SU-DHL-6 (cell line): ENCODE results near the gene CYBRD1.
"Not testable (repeated sequence)": the region's sequence is repeated elsewhere in the genome, so short reads cannot be mapped to it uniquely, and the experiment has no call there.

Experiments used
- H2AFZ ChIP-seq: fragments of 200-600 bp; sonication (generic); 2 replicates; pipeline ENCODE4 v1.6.1; 2014; ENCODE audit warnings: low read depth, mild to moderate bottlenecking, moderate library complexity, mixed read lengths, antibody characterized with exemption, low read length; ENCODE audit not compliant: severe bottlenecking
- H3F3A ChIP-seq: fragments of 200-600 bp; shearing (Covaris generic); 2 replicates; pipeline ENCODE4 v1.6.0; 2016; ENCODE audit warnings: antibody characterized with exemption, mild to moderate bottlenecking; ENCODE audit not compliant: insufficient read depth
- H3K27ac ChIP-seq: fragments of 200-600 bp; sonication (generic); 2 replicates; pipeline ENCODE4 v1.5.1; 2016; ENCODE audit warnings: low read depth, mild to moderate bottlenecking, low read length, moderate library complexity, mixed read lengths
- H3K27me3 ChIP-seq: fragments of 200-600 bp; sonication (generic), shearing (Covaris generic); 2 replicates; pipeline ENCODE4 v1.6.0; 2014; ENCODE audit warnings: mild to moderate bottlenecking, low read length
- H3K36me3 ChIP-seq: fragments of 200-600 bp; sonication (generic); 2 replicates; pipeline ENCODE4 v1.6.1; 2014; ENCODE audit warnings: mild to moderate bottlenecking, low read length, mixed read lengths
- H3K4me2 ChIP-seq: fragments of 300-600, 200-600 bp; shearing (Covaris generic), sonication (generic); 2 replicates; pipeline ENCODE4 v1.6.0; 2014; ENCODE audit warnings: low read length, low read depth, mild to moderate bottlenecking; ENCODE audit not compliant: poor library complexity, severe bottlenecking
- H3K4me3 ChIP-seq: fragments of 200-600 bp; sonication (generic); 2 replicates; pipeline ENCODE4 v1.5.1; 2014; ENCODE audit warnings: antibody characterized with exemption, low read length, mild to moderate bottlenecking, mixed read lengths; ENCODE audit not compliant: insufficient read depth, poor library complexity, severe bottlenecking
- H3K79me2 ChIP-seq: fragments of 200-600 bp; sonication (generic); 2 replicates; pipeline ENCODE4 v1.6.1; 2014; ENCODE audit warnings: mild to moderate bottlenecking, low read length, moderate library complexity; ENCODE audit not compliant: insufficient read depth
- H3K9ac ChIP-seq: fragments of 200-600 bp; sonication (generic); 2 replicates; pipeline ENCODE4 v1.7.0; 2014; ENCODE audit warnings: mild to moderate bottlenecking, low read length
- H3K9me2 ChIP-seq: fragments of 200-600 bp; sonication (generic); replicated peaks from 2 replicates; pipeline ENCODE4 v1.6.1; 2014; ENCODE audit warnings: low read length; ENCODE audit not compliant: insufficient read depth
- H3K9me3 ChIP-seq: fragments of 200-600 bp; sonication (generic); 2 replicates; pipeline ENCODE4 v1.6.1; 2014; ENCODE audit warnings: low read length, mixed read lengths; ENCODE audit not compliant: insufficient read depth
- H4K20me1 ChIP-seq: fragments of 200-600 bp; sonication (generic); 2 replicates; pipeline ENCODE4 v1.6.1; 2014; ENCODE audit warnings: low read depth, mild to moderate bottlenecking, antibody characterized with exemption, low read length, moderate library complexity, mixed read lengths
- EZH2phosphoT487 ChIP-seq: fragments of 200-600 bp; sonication (generic), shearing (Covaris generic); conservative IDR thresholded peaks from 2 replicates; pipeline ENCODE4 v1.6.1; 2018; ENCODE audit warnings: mild to moderate bottlenecking, antibody characterized with exemption, low read length, moderate library complexity, mixed read lengths
- TF ChIP-seq, protein P1 (sequence below): fragments of 200-600 bp; sonication (generic); IDR thresholded peaks from one replicate; pipeline ENCODE4 v1.5.1; 2017; ENCODE audit warnings: antibody characterized with exemption, mild to moderate bottlenecking, low read length, moderate library complexity; ENCODE audit not compliant: insufficient read depth, poor library complexity, severe bottlenecking

Gene CYBRD1

GRCh38 chr2:171531836-171532450 is 9.7 kb downstream of the CYBRD1 start:
- no peak overlapping the region for H3K4me2 ChIP-seq
- no peaks in the 10 kb centered on the region for H3K79me2 ChIP-seq
- H4K20me1 ChIP-seq, result no peaks in the 10 kb centered on the region
- H3K9ac ChIP-seq, result no peak overlapping the region
- H3K9me3 ChIP-seq, result 0 out of 2 replicates have a peak, but pooled peaks cover 4% of the 10 kb centered on the region
- no peaks in the 10 kb centered on the region for H3K27me3 ChIP-seq
- no peaks in the 10 kb centered on the region for H3F3A ChIP-seq
- TF ChIP-seq, protein P1, sequence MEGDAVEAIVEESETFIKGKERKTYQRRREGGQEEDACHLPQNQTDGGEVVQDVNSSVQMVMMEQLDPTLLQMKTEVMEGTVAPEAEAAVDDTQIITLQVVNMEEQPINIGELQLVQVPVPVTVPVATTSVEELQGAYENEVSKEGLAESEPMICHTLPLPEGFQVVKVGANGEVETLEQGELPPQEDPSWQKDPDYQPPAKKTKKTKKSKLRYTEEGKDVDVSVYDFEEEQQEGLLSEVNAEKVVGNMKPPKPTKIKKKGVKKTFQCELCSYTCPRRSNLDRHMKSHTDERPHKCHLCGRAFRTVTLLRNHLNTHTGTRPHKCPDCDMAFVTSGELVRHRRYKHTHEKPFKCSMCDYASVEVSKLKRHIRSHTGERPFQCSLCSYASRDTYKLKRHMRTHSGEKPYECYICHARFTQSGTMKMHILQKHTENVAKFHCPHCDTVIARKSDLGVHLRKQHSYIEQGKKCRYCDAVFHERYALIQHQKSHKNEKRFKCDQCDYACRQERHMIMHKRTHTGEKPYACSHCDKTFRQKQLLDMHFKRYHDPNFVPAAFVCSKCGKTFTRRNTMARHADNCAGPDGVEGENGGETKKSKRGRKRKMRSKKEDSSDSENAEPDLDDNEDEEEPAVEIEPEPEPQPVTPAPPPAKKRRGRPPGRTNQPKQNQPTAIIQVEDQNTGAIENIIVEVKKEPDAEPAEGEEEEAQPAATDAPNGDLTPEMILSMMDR, result no peak
- TF ChIP-seq EZH2phosphoT487, result no peak
- no peak overlapping the region for H2AFZ ChIP-seq
- H3K27ac ChIP-seq, result no peak overlapping the region
- no peaks in the 10 kb centered on the region for H3K36me3 ChIP-seq
- no peaks in the 10 kb centered on the region for H3K9me2 ChIP-seq
- H3K4me3 ChIP-seq, result no peak overlapping the region

DNA sequence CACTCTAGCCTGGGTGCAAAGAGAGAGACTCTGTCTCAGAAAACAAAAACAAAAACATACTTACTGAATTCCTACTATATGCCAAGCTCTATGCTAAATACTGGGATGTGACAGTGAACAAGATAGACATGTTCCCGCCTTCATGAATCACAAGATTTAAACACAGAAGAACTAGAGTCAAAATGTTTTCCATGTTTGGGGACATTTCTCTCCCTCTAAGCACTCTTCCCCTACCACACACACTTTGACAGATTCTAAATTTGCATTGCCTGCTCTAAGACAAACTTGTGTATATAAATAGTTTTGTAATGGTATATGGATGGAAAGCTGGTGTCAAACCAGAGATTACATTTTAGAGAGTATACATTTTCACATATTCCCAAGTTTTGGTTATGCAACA is 11.1 kb downstream of the CYBRD1 start:
- no peak for TF ChIP-seq EZH2phosphoT487
- TF ChIP-seq, protein P1, result no peak

DNA sequence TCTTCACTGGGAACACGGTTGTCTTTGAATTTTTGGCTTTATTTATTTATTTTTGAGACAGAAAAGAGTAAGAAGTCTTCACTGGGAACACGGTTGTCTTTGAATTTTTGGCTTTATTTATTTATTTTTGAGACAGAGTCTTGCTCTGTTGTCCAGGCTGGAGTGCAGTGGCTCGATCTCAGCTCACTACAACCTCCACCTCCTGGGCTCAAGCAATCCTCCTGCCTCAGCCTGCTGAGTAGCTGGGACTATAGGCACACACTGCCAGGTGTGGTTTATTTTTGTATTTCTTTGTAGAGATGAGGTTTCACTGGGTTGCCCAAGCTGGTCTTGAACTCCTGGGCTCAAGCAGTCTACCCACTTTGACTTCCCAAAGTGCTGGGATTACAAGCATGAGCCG is 13.3 kb downstream of the CYBRD1 start:
- not testable (repeated sequence) for H3K4me2 ChIP-seq, H4K20me1 ChIP-seq, H3K9me2 ChIP-seq, H2AFZ ChIP-seq, H3K4me3 ChIP-seq, H3K27me3 ChIP-seq, H3K9me3 ChIP-seq, H3K79me2 ChIP-seq, H3F3A ChIP-seq, H3K27ac ChIP-seq, H3K9ac ChIP-seq, H3K36me3 ChIP-seq

More for the DNA sequence above, 11.1 kb downstream of the CYBRD1 start:
- no peak overlapping the region for H3K4me2 ChIP-seq
- no peak overlapping the region for H3K9ac ChIP-seq
- no peaks in the 10 kb centered on the region for H3K9me2 ChIP-seq
- no peak overlapping the region for H3K27ac ChIP-seq
- no peaks in the 10 kb centered on the region for H4K20me1 ChIP-seq
- H3K4me3 ChIP-seq, result no peak overlapping the region
- no peaks in the 10 kb centered on the region for H3F3A ChIP-seq
- no peaks in the 10 kb centered on the region for H3K36me3 ChIP-seq
- 0 out of 2 replicates have a peak, but pooled peaks cover 4% of the 10 kb centered on the region for H3K9me3 ChIP-seq
- H3K27me3 ChIP-seq, result no peaks in the 10 kb centered on the region
- H2AFZ ChIP-seq, result no peak overlapping the region
- no peaks in the 10 kb centered on the region for H3K79me2 ChIP-seq

- H3K9me2 ChIP-seq, result no peaks in the 10 kb centered on the region
- H3K9me3 ChIP-seq, result no peaks in the 10 kb centered on the region
- H3K27ac ChIP-seq, result no peak overlapping the region
- H4K20me1 ChIP-seq, result no peaks in the 10 kb centered on the region
- H3K4me3 ChIP-seq, result no peak overlapping the region
- no peaks in the 10 kb centered on the region for H3K27me3 ChIP-seq
- H3K4me2 ChIP-seq, result no peak overlapping the region
- TF ChIP-seq, protein P1, result no peak
- TF ChIP-seq EZH2phosphoT487, result no peak
- no peaks in the 10 kb centered on the region for H3K36me3 ChIP-seq
- H2AFZ ChIP-seq, result no peak overlapping the region
- no peaks in the 10 kb centered on the region for H3F3A ChIP-seq
- H3K79me2 ChIP-seq, result no peaks in the 10 kb centered on the region
- H3K9ac ChIP-seq, result no peak overlapping the region
Measured at GRCh38 chr2:171540437-171540836, 18.2 kb downstream of the CYBRD1 start.
